IMR-90 (cell line): ENCODE results near the gene KRTAP1-5. TPM values are rescaled to one million over a fixed set of nuclear protein-coding genes. Genes with fewer than 3 reads are reported as not detected.
"Not testable (repeated sequence)": the region's sequence is repeated elsewhere in the genome, so short reads cannot be mapped to it uniquely, and the experiment has no call there.

ENCODE experiments used
- ATAC-seq: fragments of 200-7000 bp; cut with Tn5 transposase; 2 replicates; pipeline ENCODE4 v1.9.1; 2020; ENCODE audit warnings: low read depth, mild to moderate bottlenecking, moderate library complexity
- BruUV-seq: library from RNA; stranded (reverse); fragments of 400-500 nt; replicated peaks from 2 replicates; lab custom pipeline; 2021; lab: Mats Ljungman, UMichigan
- CTCF ChIA-PET: fragments of 300-600 bp; formaldehyde crosslinking; extraction: SDS; loops from one replicate; lab custom pipeline; 2021; ENCODE audit warnings: antibody characterized with exemption; lab: Yijun Ruan, JAX
- POLR2A ChIA-PET: fragments of 300-600 bp; sonication (Branson Sonifier 250); formaldehyde crosslinking; loops from one replicate; lab custom pipeline; 2022; ENCODE audit warnings: antibody characterized with exemption; ENCODE audit not compliant: unreplicated experiment; lab: Charles Lee
- DNase-seq: peaks from one replicate; pipeline ENCODE4 v3.0.0; 2013
- H2AFZ ChIP-seq: replicated peaks from 2 replicates; pipeline ENCODE3; 2013; ENCODE audit warnings: low read length, mild to moderate bottlenecking; ENCODE audit not compliant: poor library complexity
- H2AK5ac ChIP-seq: 2 replicates; pipeline ENCODE4 v1.6.1; 2013; ENCODE audit warnings: low read depth, low read length, inconsistent platforms
- H2AK9ac ChIP-seq: replicated peaks from 2 replicates; pipeline ENCODE3; 2013; ENCODE audit warnings: mild to moderate bottlenecking, low read depth, low read length, moderate library complexity; ENCODE audit not compliant: poor library complexity
- H2BK120ac ChIP-seq: 2 replicates; pipeline ENCODE4 v1.6.1; 2013; ENCODE audit warnings: low read depth, low read length, inconsistent platforms
- H2BK15ac ChIP-seq: 3 replicates; pipeline ENCODE4 v1.6.1; 2013; ENCODE audit warnings: low read depth, low read length, inconsistent platforms
- H2BK20ac ChIP-seq: 2 replicates; pipeline ENCODE4 v1.6.1; 2013; ENCODE audit warnings: low read depth, mild to moderate bottlenecking, inconsistent platforms, low read length, moderate library complexity
- H2BK5ac ChIP-seq: 2 replicates; pipeline ENCODE4 v1.6.1; 2013; ENCODE audit warnings: mild to moderate bottlenecking, low read depth, low read length, inconsistent platforms; ENCODE audit not compliant: poor library complexity, severe bottlenecking
- H3K14ac ChIP-seq: replicated peaks from 2 replicates; pipeline ENCODE4 v1.6.1; 2013; ENCODE audit warnings: low read depth, low read length, inconsistent platforms
- H3K18ac ChIP-seq: 2 replicates; pipeline ENCODE4 v1.6.1; 2013; ENCODE audit warnings: low read depth, low read length, control low read depth
- H3K23ac ChIP-seq: 2 replicates; pipeline ENCODE4 v1.6.1; 2013; ENCODE audit warnings: low read depth, low read length, inconsistent platforms
- H3K27ac ChIP-seq: 2 replicates; pipeline ENCODE4 v1.5.1; 2013; ENCODE audit warnings: mild to moderate bottlenecking, control low read depth, low read length; ENCODE audit not compliant: insufficient read depth
- H3K27me3 ChIP-seq: 2 replicates; pipeline ENCODE4 v1.6.1; 2013; ENCODE audit warnings: low read length; ENCODE audit not compliant: control insufficient read depth, insufficient read depth
- H3K36me3 ChIP-seq: 2 replicates; pipeline ENCODE4 v1.6.1; 2013; ENCODE audit warnings: low read length, mixed read lengths; ENCODE audit not compliant: control insufficient read depth, insufficient read depth
- H3K4ac ChIP-seq: 2 replicates; pipeline ENCODE4 v1.6.1; 2013; ENCODE audit warnings: low read depth, low read length, inconsistent platforms
- H3K4me1 ChIP-seq: 2 replicates; pipeline ENCODE4 v1.6.1; 2013; ENCODE audit warnings: low read length, mixed read lengths; ENCODE audit not compliant: control insufficient read depth, insufficient read depth
- H3K4me2 ChIP-seq: 2 replicates; pipeline ENCODE4 v1.6.1; 2013; ENCODE audit warnings: low read depth, mild to moderate bottlenecking, control low read depth, low read length, moderate library complexity
- H3K4me3 ChIP-seq: 2 replicates; pipeline ENCODE4 v1.5.1; 2013; ENCODE audit warnings: low read depth, mild to moderate bottlenecking, control low read depth, low read length, moderate library complexity; ENCODE audit not compliant: insufficient read depth
- H3K56ac ChIP-seq: 2 replicates; pipeline ENCODE4 v1.6.1; 2013; ENCODE audit warnings: low read length, inconsistent platforms; ENCODE audit not compliant: insufficient read depth; ENCODE audit errors: extremely low read depth
- H3K79me1 ChIP-seq, 2 experiments: 2 replicates each; pipeline ENCODE4 v1.6.1; 2013; ENCODE audit warnings: low read length in 2 of 2, inconsistent platforms in 1 of 2, low read depth in 1 of 2
- H3K9ac ChIP-seq: 2 replicates; pipeline ENCODE4 v1.6.1; 2013; ENCODE audit warnings: low read depth, low read length, control low read depth
- H3K9me1 ChIP-seq: 2 replicates; pipeline ENCODE4 v1.6.1; 2013; ENCODE audit warnings: low read length, inconsistent platforms; ENCODE audit not compliant: insufficient read depth
- H3K9me3 ChIP-seq: 2 replicates; pipeline ENCODE4 v1.6.1; 2013; ENCODE audit warnings: low read length; ENCODE audit not compliant: control insufficient read depth, insufficient read depth
- H4K20me1 ChIP-seq: 2 replicates; pipeline ENCODE4 v1.6.1; 2013; ENCODE audit warnings: low read length, inconsistent platforms; ENCODE audit not compliant: insufficient read depth
- H4K5ac ChIP-seq: 2 replicates; pipeline ENCODE4 v1.6.1; 2013; ENCODE audit warnings: mild to moderate bottlenecking, low read depth, low read length, control low read depth
- H4K8ac ChIP-seq, 2 experiments: 2 replicates each; pipeline ENCODE4 v1.6.1; 2013; ENCODE audit warnings: low read depth in 2 of 2, low read length in 2 of 2, control low read depth in 1 of 2, inconsistent platforms in 1 of 2
- H4K91ac ChIP-seq: 2 replicates; pipeline ENCODE4 v1.6.1; 2013; ENCODE audit warnings: low read depth, low read length, inconsistent platforms; ENCODE audit not compliant: insufficient read depth
- WGBS, 2 experiments: methylation state at CpG; one replicate each; pipeline versions ENCODE4 v1.1.5 to v1.1.7; 2013; ENCODE audit warnings: missing lambda C conversion rate in 2 of 2; ENCODE audit not compliant: insufficient read length in 1 of 2; ENCODE audit errors: extremely low coverage in 2 of 2; 5-methylcytosine and 5-hydroxymethylcytosine counted together
- dilution Hi-C: fragments of 300-500 bp; cut with HindIII; formaldehyde crosslinking; loops from one replicate; pipeline ENCODE4 v1.14.3; 2018; ENCODE audit warnings: low sequenced_read_pairs; ENCODE audit not compliant: unreplicated experiment
- in situ Hi-C: fragments of 300-500 bp; cut with MboI; formaldehyde crosslinking; loops from 3 replicates; pipeline ENCODE4 v1.14.3; 2019; ENCODE audit warnings: low sequenced_read_pairs, inconsistent platforms, mixed read lengths
- intact Hi-C: fragments of 100-400 bp; cut with micrococcal nuclease; formaldehyde crosslinking; loops from 2 replicates; pipeline ENCODE4 v1.10.0; 2022
- polyA plus RNA-seq, 3 experiments: library from polyadenylated mRNA; depleted of rRNA; stranded (reverse); fragments of >200 nt; gene quantifications; 2 replicates each; pipeline ENCODE4 v1.2.3, GENCODE V29; 2012; ENCODE audit warnings: low replicate concordance in 1 of 3
- total RNA-seq: library from RNA; depleted of rRNA; stranded (reverse); fragments of >200 nt; gene quantifications from 2 replicates; pipeline ENCODE4 v1.2.3, GENCODE V29; 2012

Gene KRTAP1-5
- total and polyA plus RNA-seq, 2 of the 4 experiments (the other 2 are of a cell fraction) = 27.0 to 34.8 TPM

DNA sequence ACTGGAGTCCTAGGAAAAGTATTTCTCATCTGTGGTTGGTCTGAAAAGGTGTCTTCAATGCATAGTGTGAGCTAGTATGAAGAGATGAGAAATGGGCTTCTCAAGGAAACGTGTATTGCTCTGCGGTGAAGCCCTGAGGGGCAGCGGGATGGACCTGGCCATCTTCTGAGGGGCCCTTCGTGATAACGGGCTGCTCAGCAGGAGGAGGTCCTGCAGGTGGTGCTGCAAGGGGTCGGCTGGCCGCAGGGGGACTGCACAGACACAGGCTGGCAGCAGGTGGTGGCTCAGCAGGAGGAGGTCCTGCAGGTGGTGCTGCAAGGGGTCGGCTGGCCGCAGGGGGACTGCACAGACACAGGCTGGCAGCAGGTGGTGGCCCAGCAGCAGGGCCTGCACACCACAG, 27.5 kb upstream of the KRTAP1-5 start:
- H3K4me1 ChIP-seq, H3K4me3 ChIP-seq, dilution Hi-C loops, H3K9ac ChIP-seq, H3K9me1 ChIP-seq, H2BK5ac ChIP-seq, H3K27ac ChIP-seq, in situ Hi-C loops, H3K9me3 ChIP-seq, H3K23ac ChIP-seq, CTCF ChIA-PET, H3K14ac ChIP-seq, H2AK9ac ChIP-seq, ATAC-seq, H3K4me2 ChIP-seq, H4K8ac ChIP-seq, H4K20me1 ChIP-seq, H3K36me3 ChIP-seq, H3K56ac ChIP-seq, H3K27me3 ChIP-seq, H3K79me1 ChIP-seq, BruUV-seq, H2BK20ac ChIP-seq, DNase-seq, H3K18ac ChIP-seq, H2AFZ ChIP-seq, POLR2A ChIA-PET, H4K5ac ChIP-seq, intact Hi-C loops: not testable (repeated sequence)
- Histone ChIP-seq H2AK5ac (peak overlapping the region; percentile 68; the same call in 1 of the 2 replicates), H3K4ac (peak overlapping the region; percentile 49), H2BK120ac (peak overlapping the region; percentile 9), H2BK15ac (0 out of 3 replicates have a peak overlapping the region, but pooled peaks have one; percentile 33), H4K91ac (peak overlapping the region; percentile 72)
- 60% methylated on average over 1 of the region's 9 CpGs; no CpG with 5 or more reads in 1 of the 2 experiments for WGBS, 2 experiments
